Cardiac fibroblast (primary cell): ENCODE measurements around the gene CARD6.
"Not testable (repeated sequence)": the region's sequence is repeated elsewhere in the genome, so short reads cannot be mapped to it uniquely, and the experiment has no call there.

Experiments
- DNase-seq, 2 donors: peaks; one replicate each; pipeline versions ENCODE4 v3.0.0 to v3.0.0-alpha.2; 2010; ENCODE audit warnings: low read depth in 2 of 2
- H3K4me3 ChIP-seq, 2 donors: replicated peaks in 1 of 2; 1 replicate in 1 of 2; 2 replicates in 1 of 2; pipeline ENCODE4 v1.5.1; 2011; ENCODE audit warnings: low read depth in 2 of 2, low read length in 2 of 2, mild to moderate bottlenecking in 2 of 2, moderate library complexity in 1 of 2
- CTCF ChIP-seq: IDR thresholded peaks from one replicate; pipeline ENCODE4 v1.5.1; 2011; ENCODE audit warnings: low read depth, mild to moderate bottlenecking, low read length, inconsistent platforms

Gene CARD6

GRCh38 chr5:40842351-40842750 is 1.2 kb downstream of the CARD6 start:
- TF ChIP-seq CTCF = no peak
- H3K4me3 ChIP-seq = peak overlapping the region; percentile 36 to 60
- peak; percentile 39 to 77 for DNase-seq

- no peak for DNase-seq
- no peak overlapping the region for H3K4me3 ChIP-seq
- no peak for TF ChIP-seq CTCF
Observed at GRCh38 chr5:40844565-40844964, 3.4 kb downstream of the CARD6 start.

- no peak for TF ChIP-seq CTCF
- no peak for DNase-seq
- no peak overlapping the region for H3K4me3 ChIP-seq
Observed at GRCh38 chr5:40846371-40846770, 5.2 kb downstream of the CARD6 start.

- DNase-seq = no peak
- no peak overlapping the region for H3K4me3 ChIP-seq
- TF ChIP-seq CTCF = no peak
Observed at GRCh38 chr5:40847525-40847924, 6.4 kb downstream of the CARD6 start.

GRCh38 chr5:40853632-40854192 is 12.5 kb downstream of the CARD6 start:
- no peak for DNase-seq
- no peak overlapping the region for H3K4me3 ChIP-seq
- TF ChIP-seq CTCF = no peak

GRCh38 chr5:40860711-40861110 is 19.5 kb downstream of the CARD6 start:
- no peak for TF ChIP-seq CTCF
- H3K4me3 ChIP-seq = no peak overlapping the region
- DNase-seq = no peak

- H3K4me3 ChIP-seq, DNase-seq: not testable (repeated sequence)
Observed at GRCh38 chr5:40865004-40865403, 23.8 kb downstream of the CARD6 start.
